Measurements from ENCODE around the gene PTPRN2.

DNA sequence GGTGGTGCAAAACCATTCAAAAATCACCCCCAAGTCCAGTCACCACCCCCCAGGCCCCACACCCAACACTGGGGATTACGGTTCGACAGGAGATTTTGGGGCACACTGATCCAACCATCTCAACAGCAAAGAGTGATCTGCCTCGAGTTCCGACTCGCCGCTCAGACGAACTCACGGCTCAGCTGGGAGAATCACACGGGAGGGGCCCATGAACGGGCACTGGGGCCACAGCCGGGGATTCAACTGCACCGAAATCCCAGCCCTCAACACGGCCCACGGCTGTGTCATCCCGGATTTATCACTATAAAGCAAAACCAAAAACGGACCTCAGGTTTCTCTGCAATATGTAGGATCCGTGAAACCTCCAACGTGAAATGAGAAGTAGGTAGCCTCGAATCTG is 790.8 kb downstream of the PTPRN2 start:
- TF ChIP-seq, protein P1, sequence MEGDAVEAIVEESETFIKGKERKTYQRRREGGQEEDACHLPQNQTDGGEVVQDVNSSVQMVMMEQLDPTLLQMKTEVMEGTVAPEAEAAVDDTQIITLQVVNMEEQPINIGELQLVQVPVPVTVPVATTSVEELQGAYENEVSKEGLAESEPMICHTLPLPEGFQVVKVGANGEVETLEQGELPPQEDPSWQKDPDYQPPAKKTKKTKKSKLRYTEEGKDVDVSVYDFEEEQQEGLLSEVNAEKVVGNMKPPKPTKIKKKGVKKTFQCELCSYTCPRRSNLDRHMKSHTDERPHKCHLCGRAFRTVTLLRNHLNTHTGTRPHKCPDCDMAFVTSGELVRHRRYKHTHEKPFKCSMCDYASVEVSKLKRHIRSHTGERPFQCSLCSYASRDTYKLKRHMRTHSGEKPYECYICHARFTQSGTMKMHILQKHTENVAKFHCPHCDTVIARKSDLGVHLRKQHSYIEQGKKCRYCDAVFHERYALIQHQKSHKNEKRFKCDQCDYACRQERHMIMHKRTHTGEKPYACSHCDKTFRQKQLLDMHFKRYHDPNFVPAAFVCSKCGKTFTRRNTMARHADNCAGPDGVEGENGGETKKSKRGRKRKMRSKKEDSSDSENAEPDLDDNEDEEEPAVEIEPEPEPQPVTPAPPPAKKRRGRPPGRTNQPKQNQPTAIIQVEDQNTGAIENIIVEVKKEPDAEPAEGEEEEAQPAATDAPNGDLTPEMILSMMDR (IDR thresholded peaks at IDR 0.05) = no peak
- no peak for TF ChIP-seq POLR2A (IDR thresholded peaks at IDR 0.05)
